Astrocyte (in vitro differentiated cells and primary cell): ENCODE results near the gene CTXND1.

Source experiments
- EZH2 ChIP-seq: IDR thresholded peaks from 2 replicates; pipeline ENCODE4 v1.6.1; 2012; ENCODE audit warnings: mild to moderate bottlenecking, low read length, inconsistent platforms; ENCODE audit not compliant: insufficient read depth
- TF ChIP-seq, protein P1 (sequence below): IDR thresholded peaks from 2 replicates; pipeline ENCODE4 v1.5.1; 2011; ENCODE audit warnings: low read depth, mild to moderate bottlenecking, inconsistent platforms, low read length, moderate library complexity; ENCODE audit not compliant: insufficient read depth

DNA sequence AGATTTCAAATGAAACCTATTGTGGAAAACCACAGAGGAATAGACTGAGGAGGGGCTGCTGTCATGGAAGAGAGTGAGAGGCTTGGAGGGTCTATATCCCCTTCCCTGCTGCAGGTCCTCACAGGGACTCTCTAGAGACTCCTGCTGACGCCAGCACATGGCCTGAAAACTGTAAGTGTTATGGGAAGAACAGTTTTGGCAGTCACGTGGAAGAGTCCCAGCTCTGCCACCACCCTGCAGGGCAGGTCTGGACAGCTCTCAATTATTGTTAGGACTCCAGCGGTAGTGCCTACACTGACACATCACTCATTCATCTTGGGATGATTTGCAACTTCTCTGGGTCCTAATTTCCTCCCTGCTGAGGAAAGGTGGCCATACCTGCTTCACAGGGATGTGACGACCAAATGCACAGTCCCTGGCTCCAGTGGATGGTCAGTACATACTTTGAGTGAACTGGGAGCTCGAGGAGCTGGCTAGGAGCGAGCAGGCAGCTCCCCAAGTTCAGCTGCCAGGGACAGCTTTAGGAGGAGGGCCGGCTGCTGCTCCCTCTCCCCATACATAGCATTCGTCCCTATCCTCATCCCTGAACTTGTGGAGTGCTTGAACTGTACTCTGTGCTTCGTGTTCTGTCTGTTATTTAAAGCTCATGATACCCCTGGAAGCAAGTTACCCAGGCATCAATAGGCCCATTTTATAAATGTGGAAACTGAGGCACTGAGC is 49.2 kb downstream of the CTXND1 start:
- TF ChIP-seq, protein P1, sequence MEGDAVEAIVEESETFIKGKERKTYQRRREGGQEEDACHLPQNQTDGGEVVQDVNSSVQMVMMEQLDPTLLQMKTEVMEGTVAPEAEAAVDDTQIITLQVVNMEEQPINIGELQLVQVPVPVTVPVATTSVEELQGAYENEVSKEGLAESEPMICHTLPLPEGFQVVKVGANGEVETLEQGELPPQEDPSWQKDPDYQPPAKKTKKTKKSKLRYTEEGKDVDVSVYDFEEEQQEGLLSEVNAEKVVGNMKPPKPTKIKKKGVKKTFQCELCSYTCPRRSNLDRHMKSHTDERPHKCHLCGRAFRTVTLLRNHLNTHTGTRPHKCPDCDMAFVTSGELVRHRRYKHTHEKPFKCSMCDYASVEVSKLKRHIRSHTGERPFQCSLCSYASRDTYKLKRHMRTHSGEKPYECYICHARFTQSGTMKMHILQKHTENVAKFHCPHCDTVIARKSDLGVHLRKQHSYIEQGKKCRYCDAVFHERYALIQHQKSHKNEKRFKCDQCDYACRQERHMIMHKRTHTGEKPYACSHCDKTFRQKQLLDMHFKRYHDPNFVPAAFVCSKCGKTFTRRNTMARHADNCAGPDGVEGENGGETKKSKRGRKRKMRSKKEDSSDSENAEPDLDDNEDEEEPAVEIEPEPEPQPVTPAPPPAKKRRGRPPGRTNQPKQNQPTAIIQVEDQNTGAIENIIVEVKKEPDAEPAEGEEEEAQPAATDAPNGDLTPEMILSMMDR: no peak
- TF ChIP-seq EZH2: no peak
